ENCODE results near the gene CALD1.
"Not testable (repeated sequence)": the region's sequence is repeated elsewhere in the genome, so short reads cannot be mapped to it uniquely, and the experiment has no call there.

The CALD1 gene

DNA sequence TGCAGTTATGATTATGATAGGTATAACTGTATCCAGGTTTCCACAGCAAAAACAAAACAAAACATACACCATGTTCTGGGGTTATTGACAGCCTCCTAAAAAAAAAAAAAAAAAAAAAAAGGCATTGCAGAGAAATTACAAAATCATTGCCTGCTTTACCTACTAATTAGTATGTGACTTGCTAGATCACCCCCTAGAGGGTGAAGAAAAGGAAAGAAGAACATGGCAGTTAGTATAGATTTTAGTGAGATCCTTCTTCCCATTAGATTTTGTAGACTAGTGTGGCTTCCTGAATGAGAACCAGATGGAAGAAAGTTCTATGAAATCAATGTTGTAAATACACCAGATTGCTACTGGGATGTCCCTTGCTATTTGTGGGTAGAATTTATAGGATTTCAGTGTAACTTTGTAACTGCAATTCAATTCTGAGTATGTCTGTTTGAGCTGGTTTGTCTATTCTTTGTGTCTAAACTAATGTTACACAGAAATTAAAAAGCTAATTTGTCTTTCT is 182.9 kb downstream of the CALD1 start:
- no peak for DNase-seq

DNA sequence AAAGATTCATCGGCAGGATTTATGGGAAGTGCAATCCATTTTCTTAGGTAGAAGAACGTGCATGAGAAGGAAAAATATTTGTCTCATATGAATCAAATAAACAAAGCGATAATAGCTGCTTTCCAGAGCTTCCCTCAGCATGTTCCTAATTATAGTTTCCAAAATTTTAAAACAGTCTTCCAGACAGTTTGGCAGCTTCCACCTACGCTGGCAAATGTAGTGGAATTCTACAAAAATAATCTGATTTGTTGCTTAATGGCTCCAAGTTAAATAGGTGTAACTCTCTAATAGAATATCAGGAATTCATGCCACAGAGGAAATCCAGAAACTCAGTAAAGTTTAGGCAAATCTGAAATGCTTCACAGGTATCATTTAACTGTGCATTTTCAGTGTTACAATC is 183.6 kb downstream of the CALD1 start:
- DNase-seq, result no peak

DNA sequence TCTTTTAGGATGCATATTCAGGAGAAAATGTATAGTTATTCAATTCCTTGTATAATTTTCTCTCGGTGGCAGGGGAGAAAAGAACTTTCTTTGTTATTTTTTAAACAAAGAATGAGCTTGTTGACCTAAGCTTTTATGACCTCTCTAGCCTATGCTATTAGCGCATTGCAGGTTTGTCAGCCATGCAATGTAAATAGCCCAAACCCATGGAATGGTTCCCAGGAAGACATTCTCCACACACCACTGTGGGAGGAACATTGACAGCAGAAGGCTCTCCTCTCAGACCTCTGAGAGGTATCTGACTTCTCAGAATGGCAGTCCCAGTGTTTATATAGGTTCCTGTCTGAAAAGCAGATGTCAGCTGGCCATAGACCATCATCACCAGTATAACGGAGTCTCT is 187.3 kb downstream of the CALD1 start:
- peak; percentile 40 for DNase-seq

DNA sequence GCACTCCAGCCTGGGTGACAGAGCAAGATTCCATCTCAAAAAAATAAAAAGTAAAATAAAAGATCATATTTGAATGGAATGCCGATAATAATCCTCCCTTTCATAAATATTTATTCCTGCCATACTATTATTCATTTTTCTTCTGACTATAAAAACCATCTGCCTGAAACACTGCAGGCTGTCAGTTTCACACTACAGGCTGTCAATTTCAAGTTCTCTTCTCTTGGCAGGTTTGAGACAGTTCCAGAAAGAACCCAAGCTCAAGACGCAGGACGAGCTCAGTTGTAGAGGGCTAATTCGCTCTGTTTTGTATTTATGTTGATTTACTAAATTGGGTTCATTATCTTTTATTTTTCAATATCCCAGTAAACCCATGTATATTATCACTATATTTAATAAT is 188.7 kb downstream of the CALD1 start:
- no peak for DNase-seq

DNA sequence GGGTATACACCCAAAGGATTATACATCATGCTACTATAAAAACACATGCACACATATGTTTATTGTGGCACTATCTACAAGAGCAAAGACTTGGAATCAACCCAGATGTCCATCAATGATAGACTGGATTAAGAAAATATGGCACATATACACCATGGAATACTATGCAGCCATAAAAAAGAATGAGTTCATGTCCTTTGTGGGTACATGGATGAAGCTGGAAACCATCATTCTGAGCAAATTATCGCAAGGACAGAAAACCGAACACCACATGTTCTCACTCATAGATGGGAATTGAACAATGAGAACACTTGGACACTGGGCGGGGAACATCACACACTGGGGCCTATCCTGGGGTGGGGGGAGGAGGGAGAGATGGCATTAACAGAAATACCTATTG is 202.2 kb downstream of the CALD1 start:
- not testable (repeated sequence) for DNase-seq

DNA sequence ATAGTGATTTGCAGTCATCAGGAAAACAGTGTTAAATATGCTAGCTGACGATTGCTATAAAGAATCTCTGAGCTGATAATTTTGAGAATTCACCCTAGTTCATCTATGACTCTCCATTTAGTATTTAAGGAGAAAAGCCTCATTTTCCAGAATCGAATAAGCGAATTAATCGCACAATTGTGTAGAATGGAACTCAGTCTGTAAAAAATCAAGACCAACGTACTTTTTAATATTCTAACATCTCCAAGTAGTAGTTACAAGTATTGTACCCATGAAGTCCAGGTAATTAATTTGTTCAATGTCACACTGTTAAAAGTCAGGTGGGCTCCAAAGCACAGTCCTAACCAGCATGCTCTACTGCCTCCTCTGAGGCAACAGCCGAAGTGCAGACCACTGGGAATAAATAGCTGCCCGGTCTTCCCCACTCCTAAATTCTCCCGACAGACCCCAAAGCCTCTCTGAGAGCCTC is 206.5 kb downstream of the CALD1 start:
- DNase-seq, result no peak

DNA sequence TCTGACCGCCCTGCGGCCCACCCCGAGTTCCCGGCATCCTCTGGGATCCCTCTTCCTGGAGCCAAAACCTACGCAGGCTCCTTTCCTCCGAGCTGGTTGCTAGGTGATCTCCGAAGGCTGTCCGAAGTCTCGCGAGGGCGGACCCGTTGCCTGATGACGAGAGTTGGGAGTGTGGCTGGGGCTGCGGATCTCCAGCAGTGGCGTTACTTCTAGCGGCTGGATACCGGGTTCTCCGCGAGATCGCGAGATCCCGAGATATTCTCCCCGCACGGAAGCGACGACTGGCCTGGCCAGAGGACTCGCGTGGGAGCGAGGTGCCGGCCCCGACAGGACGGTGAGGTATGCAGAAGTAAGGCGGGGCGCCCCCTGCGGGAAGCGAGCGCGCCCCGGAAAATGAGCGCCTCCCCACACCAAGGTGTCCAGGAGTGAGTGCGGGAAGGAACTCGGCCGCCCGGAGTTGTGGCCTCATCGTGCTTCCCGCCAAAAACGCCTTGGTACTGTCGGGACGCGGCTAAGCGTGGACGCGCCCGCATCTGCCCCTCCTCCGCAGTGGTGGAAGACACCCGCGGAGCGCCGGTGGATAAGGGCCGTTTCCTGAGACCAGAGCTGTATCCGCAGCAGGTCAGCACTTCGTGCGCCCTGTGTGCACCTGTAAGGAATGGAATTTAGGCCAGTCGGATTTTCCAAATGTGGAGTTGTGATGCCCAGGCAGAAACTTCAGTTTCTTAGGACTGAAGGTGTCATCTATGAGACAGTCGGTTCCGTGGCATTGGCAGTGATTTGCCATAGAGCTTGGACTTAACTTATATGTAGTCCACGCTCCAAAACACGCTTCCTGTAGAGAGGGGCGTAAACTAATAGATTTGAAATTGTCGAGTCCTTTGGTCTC is 207.2 kb downstream of the CALD1 start, which contains the start of gene AGBL3:
Gene AGBL3 (plus strand): TSS at position 146 of the 889 bp plus-strand sequence. CDS start 1,426 bp downstream, outside the sequence.
- peak; percentile 95 for DNase-seq

DNA sequence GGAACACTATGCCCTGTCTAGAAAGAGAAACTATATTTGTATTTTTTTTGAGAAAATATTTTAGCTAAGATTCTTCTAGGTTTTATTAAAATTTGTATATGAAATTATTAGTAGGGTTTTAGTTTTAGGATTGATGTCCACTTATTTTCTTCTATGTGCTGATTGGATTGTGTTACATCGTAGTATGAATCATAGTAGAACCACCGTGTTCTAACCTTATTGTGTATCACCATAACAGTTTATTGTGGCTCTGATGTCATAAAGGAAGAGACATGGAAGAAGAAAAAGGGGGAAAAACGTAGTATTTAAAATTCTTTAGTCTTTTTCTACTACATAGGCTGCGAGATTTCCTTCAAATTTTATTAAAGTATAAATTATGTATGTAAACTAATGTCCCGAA is 208.7 kb downstream of the CALD1 start:
- no peak for DNase-seq

DNA sequence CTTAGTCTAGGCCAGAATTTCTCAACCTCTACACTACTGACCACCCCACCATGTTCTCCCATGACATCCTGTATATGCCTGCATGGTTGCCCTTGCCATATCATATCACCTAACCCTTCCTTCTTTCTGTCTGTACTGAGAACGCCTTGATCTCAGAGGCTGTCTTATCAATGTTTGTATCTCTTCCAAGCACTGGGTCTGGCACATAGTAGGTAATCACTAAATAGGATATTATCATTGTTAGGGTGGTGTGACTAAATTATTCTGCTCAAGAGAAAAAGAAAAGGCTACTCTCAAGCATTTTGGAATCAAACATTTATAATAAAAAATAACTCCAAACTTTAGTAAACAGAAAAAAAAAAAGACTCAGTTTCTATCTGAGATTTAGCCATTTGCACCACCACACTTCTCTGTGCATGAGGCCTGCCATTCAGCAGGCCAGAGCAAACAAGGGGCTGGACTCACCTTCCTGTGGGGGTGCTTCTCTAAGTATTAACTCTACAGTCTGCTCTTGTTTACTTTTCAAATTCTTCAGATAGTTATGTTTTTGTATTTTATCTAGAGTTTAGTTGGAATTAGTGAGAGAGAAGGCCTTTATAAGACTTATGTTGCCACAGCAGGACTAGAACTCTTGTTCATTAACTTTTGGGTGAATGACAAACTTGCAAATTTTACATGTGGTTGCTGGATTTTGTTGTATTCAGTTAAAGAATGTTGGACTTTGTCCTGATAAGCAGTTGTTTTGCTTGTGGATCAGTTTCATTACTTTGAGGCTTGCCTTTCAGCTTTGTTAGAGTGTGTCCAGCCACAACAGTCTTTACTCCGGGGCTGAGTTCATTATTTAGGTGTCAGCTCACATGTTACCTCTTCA is 212.3 kb downstream of the CALD1 start:
- no peak for DNase-seq

DNA sequence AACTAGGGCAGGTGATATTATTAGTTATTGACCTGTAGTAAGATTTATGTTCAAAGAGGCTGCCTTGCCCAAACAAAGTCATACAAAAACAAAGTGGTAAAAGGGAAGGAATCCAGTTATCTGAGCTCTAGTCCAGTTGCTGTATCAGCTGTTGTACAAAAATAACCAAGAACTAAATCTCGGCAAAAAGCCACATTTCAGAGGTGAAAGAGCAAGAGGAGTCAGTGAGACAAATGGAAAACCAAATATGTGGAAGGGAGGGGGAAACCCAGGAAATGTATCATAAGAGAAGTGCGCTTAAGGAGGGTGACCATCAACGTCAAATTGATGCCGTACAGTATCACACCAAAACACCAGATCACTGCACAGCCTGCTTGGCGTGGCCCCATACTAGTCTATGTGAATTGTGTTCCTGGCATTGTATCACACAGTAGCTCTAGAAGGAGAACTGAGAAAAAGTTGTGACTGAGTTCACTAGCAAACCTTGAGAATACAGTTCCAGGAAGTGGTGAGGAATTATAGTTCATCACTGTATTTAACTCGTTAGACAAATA is 213.3 kb downstream of the CALD1 start:
- DNase-seq, result no peak

DNA sequence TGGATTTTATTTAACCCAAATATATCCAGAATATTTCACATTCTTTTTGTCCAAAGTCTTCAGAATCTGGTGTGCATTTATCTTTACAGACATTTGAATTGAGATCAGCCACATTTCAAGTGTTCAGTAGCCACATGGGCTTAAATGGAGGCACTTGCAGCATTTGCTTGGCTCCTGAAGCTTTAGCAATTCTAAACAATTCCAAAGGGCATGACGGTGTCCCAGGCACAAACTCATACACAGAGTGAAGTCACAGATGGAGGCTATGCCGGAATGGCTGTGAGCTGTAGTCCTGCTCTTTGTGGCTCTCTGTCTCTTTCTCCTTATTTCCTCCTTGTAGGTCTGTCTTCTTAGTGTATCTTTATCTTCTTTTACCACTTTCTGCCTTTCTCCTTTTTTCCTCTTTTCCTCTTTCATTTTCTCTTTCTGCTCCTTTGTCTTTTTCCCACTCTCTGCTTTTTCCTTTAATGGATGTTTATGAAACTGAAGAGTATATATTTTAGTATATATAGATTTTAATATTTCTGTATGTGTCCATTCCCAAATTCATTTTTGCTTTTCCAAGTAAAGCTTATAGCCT is 214.5 kb downstream of the CALD1 start:
- DNase-seq, result no peak

DNA sequence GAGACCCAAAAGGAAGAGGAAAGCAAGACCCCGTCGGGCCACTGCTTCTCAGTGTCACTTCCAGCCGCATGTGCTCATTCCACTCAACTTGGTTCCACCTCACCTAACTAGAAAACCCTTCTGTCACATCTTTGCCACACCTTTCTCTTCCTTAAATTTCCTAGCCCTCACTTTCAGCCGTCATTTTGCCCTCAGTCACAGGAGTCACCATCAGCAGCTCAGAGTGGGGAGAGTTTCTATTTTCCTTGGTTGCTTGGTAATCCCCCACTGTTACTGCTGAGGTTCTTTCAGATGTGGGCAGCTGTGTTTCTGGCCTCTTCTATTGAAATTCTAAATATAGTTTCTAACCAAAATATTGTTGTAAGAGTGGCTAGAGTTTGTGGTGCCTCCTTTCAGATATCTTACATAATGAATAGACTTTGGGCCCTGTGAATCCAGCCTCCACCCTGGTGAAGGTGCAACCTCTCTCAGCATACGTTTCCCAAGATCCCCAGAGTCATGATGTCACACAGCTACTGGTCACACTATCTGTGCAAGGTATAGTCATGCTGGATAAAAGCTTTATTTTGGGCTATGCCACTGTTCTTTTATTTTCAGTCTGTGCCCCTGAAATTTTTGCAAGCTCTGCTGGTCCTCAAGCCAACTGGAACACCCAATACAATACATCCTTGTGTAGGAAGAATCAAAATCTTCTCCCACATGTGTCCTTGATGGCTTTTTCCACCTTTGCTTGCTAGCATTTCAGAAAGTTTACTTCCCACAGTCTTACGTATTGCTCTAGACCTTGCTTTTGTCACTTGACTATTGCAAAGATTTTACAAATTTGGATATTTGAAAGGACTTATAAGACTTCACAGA is 216.0 kb downstream of the CALD1 start:
- DNase-seq, result no peak

DNA sequence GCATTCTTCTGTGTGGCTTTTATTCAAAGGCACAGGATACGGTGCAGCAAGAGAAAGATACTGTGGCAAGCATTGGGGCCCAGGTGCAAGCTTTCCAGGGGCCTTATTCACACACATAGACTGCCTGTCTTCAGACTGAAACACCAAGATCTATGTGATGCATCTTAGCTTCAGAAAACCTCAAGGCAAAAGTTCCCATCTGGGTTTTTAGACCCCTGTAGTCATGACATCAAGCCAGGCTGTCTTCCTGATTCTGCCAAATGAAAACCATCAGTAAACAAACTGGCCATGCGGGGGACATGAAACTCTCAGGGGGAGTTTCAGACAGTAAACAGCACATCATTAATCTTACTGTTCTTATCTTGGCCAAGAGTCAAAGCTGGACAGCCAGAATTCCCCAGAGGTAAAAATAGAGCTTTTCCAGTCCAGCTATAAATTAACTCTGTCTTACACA is 216.7 kb downstream of the CALD1 start:
- no peak for DNase-seq

DNA sequence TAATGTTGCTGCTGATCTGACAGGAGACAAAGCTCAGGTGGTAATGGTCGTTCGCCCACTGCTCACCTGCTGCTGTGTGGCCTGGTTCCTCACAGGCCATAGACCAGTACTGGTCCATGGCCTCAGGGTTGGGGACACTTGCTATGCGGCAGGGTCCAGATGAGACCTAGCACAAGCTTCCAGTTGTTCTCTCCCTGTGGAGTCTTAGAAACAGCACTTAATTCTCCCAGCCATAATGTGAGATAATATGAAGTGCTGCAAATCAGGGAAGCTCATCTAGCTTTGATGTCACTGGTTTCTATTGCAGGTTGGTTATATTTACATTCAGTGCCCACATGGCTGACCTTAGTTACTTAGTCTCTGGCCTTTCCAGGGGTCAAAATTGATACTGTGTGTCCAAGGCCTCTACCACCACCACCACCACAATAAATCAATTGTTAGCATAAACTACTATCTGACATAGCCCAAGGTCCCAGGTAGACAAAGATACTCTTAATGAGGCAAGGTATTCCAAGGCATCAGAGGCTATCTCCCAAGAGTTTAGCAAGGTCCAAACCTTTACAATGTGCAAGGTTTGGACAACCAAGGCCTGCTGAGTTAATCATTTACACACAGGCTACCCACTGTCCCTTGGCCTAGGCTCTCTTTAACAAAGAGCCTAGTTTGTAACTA is 217.9 kb downstream of the CALD1 start:
- DNase-seq, result no peak

DNA sequence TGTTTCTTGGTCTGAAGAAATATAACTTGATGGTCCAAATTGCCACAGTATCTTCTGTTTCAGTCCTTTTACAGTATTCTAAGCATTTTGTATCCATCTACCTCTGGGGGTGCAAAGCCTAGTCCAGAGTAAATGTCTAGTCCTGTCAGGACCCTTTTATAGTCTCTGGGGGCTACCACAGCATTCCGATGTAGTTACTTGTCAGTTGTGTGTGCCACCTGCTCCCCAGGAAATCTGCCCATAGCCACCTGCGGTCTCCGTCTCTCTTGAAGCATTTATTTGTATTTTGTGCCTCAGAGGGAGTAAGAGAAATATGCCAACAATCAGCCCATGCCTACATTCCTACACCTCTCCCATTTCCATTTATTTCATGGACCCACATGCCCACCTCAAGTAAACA is 219.7 kb downstream of the CALD1 start:
- DNase-seq, result no peak

DNA sequence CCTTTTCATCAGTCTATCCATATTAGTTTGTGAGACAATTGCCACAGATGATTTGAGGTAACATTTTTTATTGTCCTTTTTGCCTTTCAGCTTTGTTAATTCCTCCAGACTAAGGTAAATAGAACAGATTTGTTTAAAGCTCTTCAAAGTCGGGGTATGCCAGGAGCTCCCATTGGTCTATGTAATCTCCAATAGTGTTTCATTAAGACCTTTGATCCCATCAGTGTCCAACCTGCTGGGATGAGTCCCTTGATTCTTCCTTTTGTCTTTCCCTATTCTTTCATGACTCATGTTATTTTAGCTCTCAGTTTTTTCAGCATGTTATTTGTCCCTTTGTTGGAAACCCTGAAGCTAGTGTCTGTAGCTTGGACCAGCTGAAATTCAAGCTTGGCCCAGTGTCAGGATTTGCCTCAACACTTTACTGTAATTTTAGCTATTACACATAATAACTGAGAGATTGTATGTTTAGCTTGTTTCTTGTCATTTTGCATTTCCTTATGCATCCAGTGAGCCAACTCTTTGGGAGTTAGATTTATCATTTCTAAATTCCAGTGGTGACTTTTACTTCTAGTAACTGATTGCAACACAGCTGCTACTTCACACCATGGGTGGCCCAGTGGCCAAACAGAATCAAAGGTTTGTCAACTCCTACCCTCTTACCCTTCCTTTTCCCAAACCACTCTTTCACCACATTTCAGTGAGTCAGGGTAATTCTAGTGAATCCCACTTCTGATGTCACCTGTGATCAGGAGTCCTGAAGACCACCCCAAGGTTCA is 222.1 kb downstream of the CALD1 start:
- no peak for DNase-seq

DNA sequence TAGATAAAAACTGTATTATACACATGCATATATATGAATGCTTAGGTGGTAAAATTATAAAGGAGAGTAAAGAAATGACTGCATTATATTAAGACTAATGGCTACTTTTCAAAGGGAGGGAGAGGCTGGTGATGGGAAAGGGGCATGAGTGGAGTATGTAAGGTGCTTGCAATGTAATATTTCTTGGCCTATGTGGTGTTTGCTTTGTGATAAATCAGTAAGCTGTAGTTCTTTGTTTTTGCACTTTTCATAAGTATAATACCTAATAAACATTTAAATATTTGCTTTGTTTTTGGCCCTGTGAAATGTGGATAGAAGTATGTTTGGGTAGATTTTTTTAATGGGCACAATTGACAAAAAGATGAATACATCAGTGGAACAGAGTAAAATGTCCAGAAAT is 232.8 kb downstream of the CALD1 start:
- DNase-seq, result no peak
